Fibroblast of upper back skin (primary cell): ENCODE data around the gene ACYP2.
"Not testable (repeated sequence)": the region's sequence is repeated elsewhere in the genome, so short reads cannot be mapped to it uniquely, and the experiment has no call there.

ENCODE experiments used
- DNase-seq: peaks from one replicate; pipeline ENCODE4 v3.0.0-alpha.2; 2013

Gene ACYP2

GRCh38 chr2:54115284-54116137, at the start of gene ACYP2:
ACYP2 (plus strand) TSS chr2:54115615.
- DNase-seq: peak; percentile 97

GRCh38 chr2:54065891-54066290, 49.5 kb upstream of the ACYP2 start:
- no peak for DNase-seq

- DNase-seq: no peak
Observed at GRCh38 chr2:54067851-54068375, 47.5 kb upstream of the ACYP2 start.

- DNase-seq: not testable (repeated sequence)
Observed at GRCh38 chr2:54072483-54072882, 42.9 kb upstream of the ACYP2 start.

GRCh38 chr2:54073796-54074195, 41.6 kb upstream of the ACYP2 start:
- peak; percentile 50 for DNase-seq

GRCh38 chr2:54074606-54075341, 40.6 kb upstream of the ACYP2 start:
- DNase-seq: peak; percentile 48

GRCh38 chr2:54076586-54076985, 38.8 kb upstream of the ACYP2 start:
- no peak for DNase-seq

- no peak for DNase-seq
Observed at GRCh38 chr2:54077088-54077900, 38.1 kb upstream of the ACYP2 start.

- DNase-seq: no peak
Observed at GRCh38 chr2:54079331-54079730, 36.1 kb upstream of the ACYP2 start.

GRCh38 chr2:54081574-54081973, 33.8 kb upstream of the ACYP2 start:
- DNase-seq: no peak

GRCh38 chr2:54083021-54083420, 32.4 kb upstream of the ACYP2 start:
- DNase-seq: peak; percentile 13

GRCh38 chr2:54083445-54083844, 32.0 kb upstream of the ACYP2 start:
- DNase-seq: peak; percentile 65

GRCh38 chr2:54084600-54084999, 30.8 kb upstream of the ACYP2 start:
- DNase-seq: peak; percentile 19

GRCh38 chr2:54085069-54085468, 30.3 kb upstream of the ACYP2 start:
- DNase-seq: no peak

- DNase-seq: no peak
Observed at GRCh38 chr2:54086157-54086556, 29.3 kb upstream of the ACYP2 start.

- peak; percentile 21 for DNase-seq
Observed at GRCh38 chr2:54088191-54088634, 27.2 kb upstream of the ACYP2 start.

- no peak for DNase-seq
Observed at GRCh38 chr2:54088719-54089118, 26.7 kb upstream of the ACYP2 start.

GRCh38 chr2:54090521-54091117, 24.8 kb upstream of the ACYP2 start:
- no peak for DNase-seq

- DNase-seq: no peak
Observed at GRCh38 chr2:54092940-54093339, 22.5 kb upstream of the ACYP2 start.

- not testable (repeated sequence) for DNase-seq
Observed at GRCh38 chr2:54095406-54095805, 20.0 kb upstream of the ACYP2 start.

GRCh38 chr2:54096141-54096540, 19.3 kb upstream of the ACYP2 start:
- not testable (repeated sequence) for DNase-seq

- DNase-seq: no peak
Observed at GRCh38 chr2:54097124-54097523, 18.3 kb upstream of the ACYP2 start.
